SK-N-DZ (cell line): ENCODE data around the gene GFOD2.
"Not testable (repeated sequence)": the region's sequence is repeated elsewhere in the genome, so short reads cannot be mapped to it uniquely, and the experiment has no call there.

Source experiments
- DNase-seq: peaks from one replicate; pipeline ENCODE4 v3.0.0-alpha.2; 2015; ENCODE audit warnings: low spot score

Gene GFOD2

GRCh38 chr16:67702130-67702529, 17.0 kb downstream of the GFOD2 start:
- DNase-seq, result no peak

GRCh38 chr16:67701420-67701819, 17.7 kb downstream of the GFOD2 start:
- no peak for DNase-seq

- DNase-seq, result no peak
Measured at GRCh38 chr16:67699265-67699664, 19.9 kb downstream of the GFOD2 start.

- no peak for DNase-seq
Measured at GRCh38 chr16:67697422-67698185, 21.5 kb downstream of the GFOD2 start.

- DNase-seq, result no peak
Measured at GRCh38 chr16:67694611-67695010, 24.5 kb downstream of the GFOD2 start.

- DNase-seq, result not testable (repeated sequence)
Measured at GRCh38 chr16:67693517-67694285, 25.4 kb downstream of the GFOD2 start.

- DNase-seq, result no peak
Measured at GRCh38 chr16:67685388-67686112, 33.6 kb downstream of the GFOD2 start.

- no peak for DNase-seq
Measured at GRCh38 chr16:67683767-67684166, 35.3 kb downstream of the GFOD2 start.

- no peak for DNase-seq
Measured at GRCh38 chr16:67679935-67680897, 38.9 kb downstream of the GFOD2 start.

- DNase-seq, result no peak
Measured at GRCh38 chr16:67678354-67679023, 40.6 kb downstream of the GFOD2 start.

- DNase-seq, result no peak
Measured at GRCh38 chr16:67677712-67678111, 41.4 kb downstream of the GFOD2 start.

GRCh38 chr16:67676939-67677338, 42.2 kb downstream of the GFOD2 start:
- no peak for DNase-seq

- DNase-seq, result no peak
Measured at GRCh38 chr16:67676516-67676915, 42.6 kb downstream of the GFOD2 start.

GRCh38 chr16:67675999-67676398, 43.1 kb downstream of the GFOD2 start:
- DNase-seq, result no peak

- no peak for DNase-seq
Measured at GRCh38 chr16:67675579-67675935, 43.6 kb downstream of the GFOD2 start.

GRCh38 chr16:67674851-67675578, 44.1 kb downstream of the GFOD2 start:
- no peak for DNase-seq

GRCh38 chr16:67673712-67674580, 45.2 kb downstream of the GFOD2 start:
- no peak for DNase-seq

- peak; percentile 41 for DNase-seq
Measured at GRCh38 chr16:67672739-67673662, 46.1 kb downstream of the GFOD2 start.
